ENCODE measurements around the gene TSHZ1. TPM values are rescaled to one million over a fixed set of nuclear protein-coding genes. Genes with fewer than 3 reads are reported as not detected.

Gene TSHZ1, protein sequence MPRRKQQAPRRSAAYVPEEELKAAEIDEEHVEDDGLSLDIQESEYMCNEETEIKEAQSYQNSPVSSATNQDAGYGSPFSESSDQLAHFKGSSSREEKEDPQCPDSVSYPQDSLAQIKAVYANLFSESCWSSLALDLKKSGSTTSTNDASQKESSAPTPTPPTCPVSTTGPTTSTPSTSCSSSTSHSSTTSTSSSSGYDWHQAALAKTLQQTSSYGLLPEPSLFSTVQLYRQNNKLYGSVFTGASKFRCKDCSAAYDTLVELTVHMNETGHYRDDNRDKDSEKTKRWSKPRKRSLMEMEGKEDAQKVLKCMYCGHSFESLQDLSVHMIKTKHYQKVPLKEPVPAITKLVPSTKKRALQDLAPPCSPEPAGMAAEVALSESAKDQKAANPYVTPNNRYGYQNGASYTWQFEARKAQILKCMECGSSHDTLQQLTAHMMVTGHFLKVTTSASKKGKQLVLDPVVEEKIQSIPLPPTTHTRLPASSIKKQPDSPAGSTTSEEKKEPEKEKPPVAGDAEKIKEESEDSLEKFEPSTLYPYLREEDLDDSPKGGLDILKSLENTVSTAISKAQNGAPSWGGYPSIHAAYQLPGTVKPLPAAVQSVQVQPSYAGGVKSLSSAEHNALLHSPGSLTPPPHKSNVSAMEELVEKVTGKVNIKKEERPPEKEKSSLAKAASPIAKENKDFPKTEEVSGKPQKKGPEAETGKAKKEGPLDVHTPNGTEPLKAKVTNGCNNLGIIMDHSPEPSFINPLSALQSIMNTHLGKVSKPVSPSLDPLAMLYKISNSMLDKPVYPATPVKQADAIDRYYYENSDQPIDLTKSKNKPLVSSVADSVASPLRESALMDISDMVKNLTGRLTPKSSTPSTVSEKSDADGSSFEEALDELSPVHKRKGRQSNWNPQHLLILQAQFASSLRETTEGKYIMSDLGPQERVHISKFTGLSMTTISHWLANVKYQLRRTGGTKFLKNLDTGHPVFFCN (N-terminal part only)
- 10 to 100 TPM; 22.3 to 41.7 (median 33.8) TPM for total RNA-seq

GRCh38 chr18:75210274-75211001, at the start of gene TSHZ1:
Gene TSHZ1 (plus strand): TSS chr18:75210797. CDS start chr18:75211877, 1,080 bp downstream.
- H3K9me3 ChIP-seq = no peaks in the 10 kb centered on the region
- no peaks in the 10 kb centered on the region for H3K27me3 ChIP-seq
- peak; percentile 33 to 36 for TF ChIP-seq POLR2A (IDR thresholded peaks at IDR 0.05)
- TF ChIP-seq, protein P1, sequence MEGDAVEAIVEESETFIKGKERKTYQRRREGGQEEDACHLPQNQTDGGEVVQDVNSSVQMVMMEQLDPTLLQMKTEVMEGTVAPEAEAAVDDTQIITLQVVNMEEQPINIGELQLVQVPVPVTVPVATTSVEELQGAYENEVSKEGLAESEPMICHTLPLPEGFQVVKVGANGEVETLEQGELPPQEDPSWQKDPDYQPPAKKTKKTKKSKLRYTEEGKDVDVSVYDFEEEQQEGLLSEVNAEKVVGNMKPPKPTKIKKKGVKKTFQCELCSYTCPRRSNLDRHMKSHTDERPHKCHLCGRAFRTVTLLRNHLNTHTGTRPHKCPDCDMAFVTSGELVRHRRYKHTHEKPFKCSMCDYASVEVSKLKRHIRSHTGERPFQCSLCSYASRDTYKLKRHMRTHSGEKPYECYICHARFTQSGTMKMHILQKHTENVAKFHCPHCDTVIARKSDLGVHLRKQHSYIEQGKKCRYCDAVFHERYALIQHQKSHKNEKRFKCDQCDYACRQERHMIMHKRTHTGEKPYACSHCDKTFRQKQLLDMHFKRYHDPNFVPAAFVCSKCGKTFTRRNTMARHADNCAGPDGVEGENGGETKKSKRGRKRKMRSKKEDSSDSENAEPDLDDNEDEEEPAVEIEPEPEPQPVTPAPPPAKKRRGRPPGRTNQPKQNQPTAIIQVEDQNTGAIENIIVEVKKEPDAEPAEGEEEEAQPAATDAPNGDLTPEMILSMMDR (IDR thresholded peaks at IDR 0.05) = no peak
- no peak for TF ChIP-seq EP300 (IDR thresholded peaks at IDR 0.05)
- TF ChIP-seq POLR2AphosphoS5 (IDR thresholded peaks at IDR 0.05) = peak; percentile 81
- no peaks in the 10 kb centered on the region for H3K36me3 ChIP-seq
- peaks cover 5 to 63% (median 5%) of the 10 kb centered on the region in 3 donors for H3K4me1 ChIP-seq
- peak; percentile 37 for ATAC-seq
- peak within 1 kb of the TSS; percentile 77 to 100 for H3K4me3 ChIP-seq
- WGBS, 2 donors (ENCODE audit: low coverage in 1 of 2) = 2 to 3% methylated on average over 9 to 15 of the region's 15 CpGs
- peak within 1 kb of the TSS; percentile 93 to 100 (median 97) for H3K27ac ChIP-seq

- no peak for ATAC-seq
- no peaks in the 10 kb centered on the region for H3K36me3 ChIP-seq
- WGBS, 2 donors (ENCODE audit: low coverage in 1 of 2) = 32 to 46% methylated on average over 3 to 7 of the region's 14 CpGs
- no peaks in the 10 kb centered on the region for H3K27me3 ChIP-seq
- peak overlapping the region in 1 of 2 donors; percentile 43 for H3K4me3 ChIP-seq
- H3K27ac ChIP-seq = peak overlapping the region in 1 of 4 donors; percentile 31
- TF ChIP-seq POLR2AphosphoS5 (IDR thresholded peaks at IDR 0.05) = no peak
- TF ChIP-seq, protein P1 (IDR thresholded peaks at IDR 0.05) = no peak
- TF ChIP-seq POLR2A (IDR thresholded peaks at IDR 0.05) = no peak
- no peak for TF ChIP-seq EP300 (IDR thresholded peaks at IDR 0.05)
- peaks cover 0 to 12% (median 3%) of the 10 kb centered on the region in 3 donors for H3K4me1 ChIP-seq
- H3K9me3 ChIP-seq = no peaks in the 10 kb centered on the region
Measured at GRCh38 chr18:75161256-75162028, 49.2 kb upstream of the TSHZ1 start.

- Histone ChIP-seq H3K4me3 (no peak overlapping the region), H3K4me1 (peaks cover 0 to 12% (median 3%) of the 10 kb centered on the region in 3 donors), H3K36me3 (no peaks in the 10 kb centered on the region), H3K27ac (no peak overlapping the region), H3K9me3 (no peaks in the 10 kb centered on the region), H3K27me3 (no peaks in the 10 kb centered on the region)
- WGBS, 2 donors (ENCODE audit: low coverage in 1 of 2) = 17 to 49% methylated on average over 1 to 2 of the region's 3 CpGs
- TF ChIP-seq POLR2AphosphoS5 (IDR thresholded peaks at IDR 0.05) (peak; percentile 21), EP300 (IDR thresholded peaks at IDR 0.05) (no peak), POLR2A (IDR thresholded peaks at IDR 0.05) (no peak)
- TF ChIP-seq, protein P1 (IDR thresholded peaks at IDR 0.05) = peak in 1 of 4 experiments; percentile 11
- ATAC-seq = peak; percentile 37
Measured at GRCh38 chr18:75162467-75162866, 48.1 kb upstream of the TSHZ1 start.

GRCh38 chr18:75162978-75163377, 47.6 kb upstream of the TSHZ1 start:
- 90 to 91% methylated on average over 1 to 4 of the region's 4 CpGs for WGBS, 2 donors (ENCODE audit: low coverage in 1 of 2)
- peaks cover 0 to 12% (median 3%) of the 10 kb centered on the region in 3 donors for H3K4me1 ChIP-seq
- H3K9me3 ChIP-seq = no peaks in the 10 kb centered on the region
- no peak overlapping the region for H3K27ac ChIP-seq
- TF ChIP-seq, protein P1 (IDR thresholded peaks at IDR 0.05) = no peak
- TF ChIP-seq POLR2A (IDR thresholded peaks at IDR 0.05) = no peak
- no peaks in the 10 kb centered on the region for H3K27me3 ChIP-seq
- no peak for ATAC-seq
- H3K36me3 ChIP-seq = no peaks in the 10 kb centered on the region
- no peak overlapping the region for H3K4me3 ChIP-seq

All from gastroesophageal sphincter (tissue), 4 donors.